G401.6 (cell line): ENCODE results near the gene AURKAIP1.
"Not testable (repeated sequence)": the region's sequence is repeated elsewhere in the genome, so short reads cannot be mapped to it uniquely, and the experiment has no call there.

Experiments used
- FAIRE-seq: peaks from 2 replicates; lab custom pipeline; 2012; peaks lifted over from hg19 to GRCh38; lab: Jason Lieb, UNC

Gene AURKAIP1

GRCh38 chr1:1406101-1406820 is 31.3 kb upstream of the AURKAIP1 start:
- no peak for FAIRE-seq

- FAIRE-seq = no peak
These were observed 28.6 kb upstream of the AURKAIP1 start for GRCh38 chr1:1403653-1404052.

GRCh38 chr1:1402901-1403392 is 27.9 kb upstream of the AURKAIP1 start:
- not testable (repeated sequence) for FAIRE-seq

GRCh38 chr1:1402072-1402900 is 27.3 kb upstream of the AURKAIP1 start:
- FAIRE-seq = peak; percentile 72

- FAIRE-seq = no peak
These were observed 26.5 kb upstream of the AURKAIP1 start for GRCh38 chr1:1401457-1402010.

- FAIRE-seq = no peak
These were observed 25.8 kb upstream of the AURKAIP1 start for GRCh38 chr1:1400576-1401456.

- FAIRE-seq = no peak
These were observed 25.0 kb upstream of the AURKAIP1 start for GRCh38 chr1:1399872-1400575.

GRCh38 chr1:1399187-1399871 is 24.3 kb upstream of the AURKAIP1 start, which contains the start of gene CCNL2:
Gene CCNL2 (minus strand): TSS chr1:1399335. CDS start chr1:1399306, 29 bp downstream.
- no peak for FAIRE-seq

- FAIRE-seq = no peak
These were observed 23.7 kb upstream of the AURKAIP1 start for GRCh38 chr1:1398677-1399186.

- FAIRE-seq = no peak
These were observed 23.0 kb upstream of the AURKAIP1 start for GRCh38 chr1:1397839-1398523.

GRCh38 chr1:1395166-1395565 is 20.2 kb upstream of the AURKAIP1 start:
- FAIRE-seq = no peak

GRCh38 chr1:1394116-1394515 is 19.1 kb upstream of the AURKAIP1 start:
- FAIRE-seq = no peak

GRCh38 chr1:1393428-1393827 is 18.4 kb upstream of the AURKAIP1 start:
- FAIRE-seq = no peak

- FAIRE-seq = no peak
These were observed 18.0 kb upstream of the AURKAIP1 start for GRCh38 chr1:1393014-1393413.

GRCh38 chr1:1391225-1391624 is 16.2 kb upstream of the AURKAIP1 start:
- FAIRE-seq = no peak

- FAIRE-seq = no peak
These were observed 15.7 kb upstream of the AURKAIP1 start for GRCh38 chr1:1390675-1391074.

GRCh38 chr1:1388078-1388472 is 13.1 kb upstream of the AURKAIP1 start:
- no peak for FAIRE-seq

GRCh38 chr1:1387098-1388077 is 12.4 kb upstream of the AURKAIP1 start:
- FAIRE-seq = no peak

GRCh38 chr1:1385931-1386330 is 10.9 kb upstream of the AURKAIP1 start:
- FAIRE-seq = no peak
